ENCODE results near the gene SLC9A9. TPM values are rescaled to one million over a fixed set of nuclear protein-coding genes. Genes with fewer than 3 reads are reported as not detected.

The SLC9A9 gene
- total RNA-seq, 4 donors from 2014 or later = 1.7 to 8.2 (median 3.6) TPM

DNA sequence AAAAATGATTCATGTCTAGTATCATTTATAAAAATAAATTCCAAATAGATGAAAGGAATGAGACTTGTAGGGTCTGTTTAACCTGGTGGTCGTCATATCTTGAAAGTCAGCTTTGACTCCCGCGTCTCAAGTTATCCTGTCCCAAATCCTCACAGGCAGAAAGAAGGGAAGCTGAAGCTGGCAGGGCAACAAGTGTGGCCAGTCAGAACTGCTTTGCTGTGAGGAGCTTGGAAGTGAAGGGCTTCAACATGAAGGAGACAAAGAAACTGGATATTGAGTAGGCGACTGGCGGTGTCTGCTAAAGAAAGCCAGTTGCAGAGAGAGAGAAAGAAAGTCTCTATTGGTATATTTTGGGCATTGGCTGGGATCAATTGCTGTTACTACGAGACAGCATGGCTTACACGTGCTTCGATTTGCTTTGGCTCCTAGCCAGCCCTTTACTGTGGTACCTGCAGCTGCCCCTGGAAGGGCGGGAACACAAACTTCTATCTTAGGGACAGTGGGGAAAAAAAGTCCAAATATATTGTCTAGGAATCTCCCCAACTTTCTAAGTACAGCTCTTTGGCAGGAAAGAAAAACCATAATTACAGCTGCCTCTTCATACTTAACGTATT is 621.5 kb downstream of the SLC9A9 start:
- no peak for DNase-seq
- Histone ChIP-seq H3K4me1 (no peaks in the 10 kb centered on the region), H3K27ac (no peak overlapping the region), H3K9me3 (no peaks in the 10 kb centered on the region), H3K36me3 (no peaks in the 10 kb centered on the region), H3K27me3 (no peaks in the 10 kb centered on the region), H3K4me3 (no peak overlapping the region)
- ATAC-seq = no peak
- intact Hi-C loops (cut with DNase I; ENCODE audit: low total_unique reads) = no loop called here
- in situ Hi-C loops (cut with MboI; ENCODE audit: low sequenced_read_pairs in 4 of 4) = no loop called here
- TF ChIP-seq POLR2A (IDR thresholded peaks at IDR 0.05) (no peak), CTCF (IDR thresholded peaks at IDR 0.05 in 4 of 5, conservative IDR thresholded peaks at IDR 0.05 in 1 of 5) (no peak)

- in situ Hi-C loops (cut with MboI; ENCODE audit: low sequenced_read_pairs in 4 of 4) = no loop called here
- Histone ChIP-seq H3K36me3 (no peaks in the 10 kb centered on the region), H3K4me3 (no peak overlapping the region), H3K27ac (no peak overlapping the region), H3K4me1 (no peaks in the 10 kb centered on the region), H3K9me3 (no peaks in the 10 kb centered on the region), H3K27me3 (no peaks in the 10 kb centered on the region)
- intact Hi-C loops (cut with DNase I; ENCODE audit: low total_unique reads) = no loop called here
- ATAC-seq (no peak), DNase-seq (no peak)
- TF ChIP-seq POLR2A (IDR thresholded peaks at IDR 0.05) = no peak
- no peak for TF ChIP-seq CTCF (IDR thresholded peaks at IDR 0.05 in 4 of 5, conservative IDR thresholded peaks at IDR 0.05 in 1 of 5)
These were observed 623.6 kb downstream of the SLC9A9 start for GRCh38 chr3:143224716-143225115.

GRCh38 chr3:143222981-143223380 is 625.3 kb downstream of the SLC9A9 start:
- no peaks in the 10 kb centered on the region for H3K9me3 ChIP-seq

DNA sequence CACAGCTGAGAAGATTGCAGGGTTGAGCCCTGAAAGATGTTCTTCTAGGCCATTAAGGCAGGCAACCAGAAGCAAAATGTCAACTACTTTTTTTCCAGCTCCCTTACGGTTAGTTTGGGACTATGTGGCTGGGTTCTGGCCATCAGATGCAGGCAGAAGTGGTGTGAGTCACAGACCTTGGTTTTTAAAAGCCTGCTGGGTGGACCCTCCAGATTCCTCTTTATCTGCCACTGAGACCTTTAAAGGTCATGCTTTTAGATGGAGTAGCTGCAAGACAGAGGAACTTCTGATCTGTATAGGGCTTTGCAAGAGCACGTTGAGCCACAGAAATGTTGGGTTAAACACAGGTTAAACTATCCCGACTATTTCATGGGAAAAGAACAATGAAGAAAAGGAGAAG is 625.8 kb downstream of the SLC9A9 start:
- Histone ChIP-seq H3K27ac (no peak overlapping the region), H3K4me3 (no peak overlapping the region), H3K36me3 (no peaks in the 10 kb centered on the region), H3K4me1 (no peaks in the 10 kb centered on the region), H3K9me3 (no peaks in the 10 kb centered on the region), H3K27me3 (no peaks in the 10 kb centered on the region)
- intact Hi-C loops (cut with DNase I; ENCODE audit: low total_unique reads) = no loop called here
- no peak for ATAC-seq
- TF ChIP-seq CTCF (IDR thresholded peaks at IDR 0.05 in 4 of 5, conservative IDR thresholded peaks at IDR 0.05 in 1 of 5) (no peak), POLR2A (IDR thresholded peaks at IDR 0.05) (no peak)
- in situ Hi-C loops (cut with MboI; ENCODE audit: low sequenced_read_pairs in 4 of 4) = no loop called here
- no peak for DNase-seq

More at GRCh38 chr3:143222981-143223380, 625.3 kb downstream of the SLC9A9 start:
- ATAC-seq (no peak), DNase-seq (no peak)
- Histone ChIP-seq H3K4me1 (no peaks in the 10 kb centered on the region), H3K27ac (no peak overlapping the region), H3K36me3 (no peaks in the 10 kb centered on the region), H3K27me3 (no peaks in the 10 kb centered on the region), H3K4me3 (no peak overlapping the region)
- intact Hi-C loops (cut with DNase I; ENCODE audit: low total_unique reads) (no loop called here), in situ Hi-C loops (cut with MboI; ENCODE audit: low sequenced_read_pairs in 4 of 4) (no loop called here)
- TF ChIP-seq CTCF (IDR thresholded peaks at IDR 0.05 in 4 of 5, conservative IDR thresholded peaks at IDR 0.05 in 1 of 5) (no peak), POLR2A (IDR thresholded peaks at IDR 0.05) (no peak)

GRCh38 chr3:143221446-143221845 is 626.8 kb downstream of the SLC9A9 start:
- Histone ChIP-seq H3K27me3 (no peaks in the 10 kb centered on the region), H3K4me1 (no peaks in the 10 kb centered on the region), H3K36me3 (no peaks in the 10 kb centered on the region), H3K4me3 (no peak overlapping the region), H3K27ac (no peak overlapping the region), H3K9me3 (no peaks in the 10 kb centered on the region)
- in situ Hi-C loops (cut with MboI; ENCODE audit: low sequenced_read_pairs in 4 of 4) = no loop called here
- no peak for TF ChIP-seq POLR2A (IDR thresholded peaks at IDR 0.05)
- no peak for TF ChIP-seq CTCF (IDR thresholded peaks at IDR 0.05 in 4 of 5, conservative IDR thresholded peaks at IDR 0.05 in 1 of 5)
- no peak for DNase-seq
- intact Hi-C loops (cut with DNase I; ENCODE audit: low total_unique reads) = no loop called here
- no peak for ATAC-seq
